ENCODE results near the gene PDS5B. TPM values are rescaled to one million over a fixed set of nuclear protein-coding genes. Genes with fewer than 3 reads are reported as not detected.

PDS5B gene
- total RNA-seq, 4 donors from 2014 or later = 48.8 to 77.1 (median 52.7) TPM

- H3K36me3 ChIP-seq = no peaks in the 10 kb centered on the region
- WGBS, 2 donors = 17 to 19% methylated on average over 5 of the region's 5 CpGs
- H3K9me3 ChIP-seq = no peaks in the 10 kb centered on the region
- H3K27ac ChIP-seq = peak overlapping the region; percentile 22 to 98 (median 92)
- TF ChIP-seq CTCF (IDR thresholded peaks at IDR 0.05) (no peak), EP300 (IDR thresholded peaks at IDR 0.05) (no peak), POLR2A (IDR thresholded peaks at IDR 0.05) (no peak)
- DNase-seq (ENCODE audit: low spot score in 2 of 2) = no peak
- H3K27me3 ChIP-seq = no peaks in the 10 kb centered on the region
- H3K4me3 ChIP-seq = peak overlapping the region in 2 of 4 donors; percentile 70 to 87
- peaks cover 0 to 56% (median 13%) of the 10 kb centered on the region in 4 donors for H3K4me1 ChIP-seq
Measured at GRCh38 chr13:32588736-32589135, 2.5 kb downstream of the PDS5B start.

- Histone ChIP-seq H3K9me3 (no peaks in the 10 kb centered on the region), H3K27ac (peak overlapping the region; percentile 22 to 98 (median 92)), H3K4me1 (peaks cover 0 to 59% (median 17%) of the 10 kb centered on the region in 4 donors), H3K36me3 (no peaks in the 10 kb centered on the region), H3K27me3 (no peaks in the 10 kb centered on the region), H3K4me3 (peak overlapping the region in 1 of 4 donors; percentile 11)
- TF ChIP-seq POLR2A (IDR thresholded peaks at IDR 0.05) (no peak), EP300 (IDR thresholded peaks at IDR 0.05) (no peak), CTCF (IDR thresholded peaks at IDR 0.05) (no peak)
- 20 to 21% methylated on average over 8 of the region's 8 CpGs for WGBS, 2 donors
- DNase-seq (ENCODE audit: low spot score in 2 of 2) = no peak
Measured at GRCh38 chr13:32589471-32589870, 3.2 kb downstream of the PDS5B start.

- TF ChIP-seq EP300 (IDR thresholded peaks at IDR 0.05) (no peak), CTCF (IDR thresholded peaks at IDR 0.05) (no peak)
- no peaks in the 10 kb centered on the region for H3K9me3 ChIP-seq
- DNase-seq (ENCODE audit: low spot score in 2 of 2) = no peak
- WGBS, 2 donors = 16 to 23% methylated on average over 2 of the region's 2 CpGs
- no peaks in the 10 kb centered on the region for H3K27me3 ChIP-seq
- peak overlapping the region in 2 of 4 donors; percentile 97 to 98 for H3K27ac ChIP-seq
- H3K4me1 ChIP-seq = peaks cover 0 to 63% (median 17%) of the 10 kb centered on the region in 4 donors
- H3K36me3 ChIP-seq = no peaks in the 10 kb centered on the region
- no peak overlapping the region for H3K4me3 ChIP-seq
Measured at GRCh38 chr13:32590266-32590665, 4.0 kb downstream of the PDS5B start.

- no peak for TF ChIP-seq CTCF (IDR thresholded peaks at IDR 0.05)
- TF ChIP-seq EP300 (IDR thresholded peaks at IDR 0.05) = no peak
- Histone ChIP-seq H3K27ac (no peak overlapping the region), H3K27me3 (no peaks in the 10 kb centered on the region), H3K9me3 (no peaks in the 10 kb centered on the region), H3K4me1 (peaks cover 0 to 57% (median 15%) of the 10 kb centered on the region in 4 donors), H3K36me3 (no peaks in the 10 kb centered on the region), H3K4me3 (no peak overlapping the region)
- DNase-seq (ENCODE audit: low spot score in 2 of 2) = no peak
- WGBS, 2 donors = 87 to 94% methylated on average over 8 of the region's 8 CpGs
Measured at GRCh38 chr13:32592082-32592481, 5.8 kb downstream of the PDS5B start.

GRCh38 chr13:32594157-32594738 lies 8.0 kb downstream of the PDS5B start:
- no peak overlapping the region for H3K4me3 ChIP-seq
- peaks cover 0 to 44% (median 6%) of the 10 kb centered on the region in 4 donors for H3K4me1 ChIP-seq
- peaks cover 0 to 8% (median 0%) of the 10 kb centered on the region in 4 donors for H3K9me3 ChIP-seq
- no peaks in the 10 kb centered on the region for H3K36me3 ChIP-seq
- no peak overlapping the region for H3K27ac ChIP-seq
- H3K27me3 ChIP-seq = no peaks in the 10 kb centered on the region
- TF ChIP-seq POLR2A (IDR thresholded peaks at IDR 0.05) (no peak), EP300 (IDR thresholded peaks at IDR 0.05) (no peak), CTCF (IDR thresholded peaks at IDR 0.05) (no peak)
- no peak for DNase-seq (ENCODE audit: low spot score in 2 of 2)

All from tibial nerve (tissue), 4 donors.